K562 (cell line): ENCODE data around the gene MAN1A1. TPM values are rescaled to one million over a fixed set of nuclear protein-coding genes. Genes with fewer than 3 reads are reported as not detected.
A peak's percentile ranks its signal among the peaks of the same experiment; 100 is the strongest.

Experiments used
- ATAC-seq: fragments of 200-7000 bp; cut with Tn5 transposase; 3 replicates; pipeline ENCODE4 v1.9.1; 2020; ENCODE audit warnings: moderate library complexity
- BruUV-seq: library from RNA; stranded (reverse); fragments of 400-500 nt; replicated peaks from 2 replicates; lab custom pipeline; 2021; lab: Mats Ljungman, UMichigan
- CTCF ChIA-PET: fragments of 300-600 bp; formaldehyde crosslinking; extraction: SDS; loops from one replicate; lab custom pipeline; 2021; ENCODE audit warnings: low intra/inter-chr PET ratio; lab: Yijun Ruan, JAX
- POLR2A ChIA-PET: fragments of 300-600, 350-650 bp; sonication (Branson Sonifier 250); formaldehyde crosslinking; extraction: SDS; loops from one replicate; lab custom pipeline; 2021; ENCODE audit warnings: antibody characterized with exemption, inconsistent platforms; lab: Yijun Ruan, JAX
- DNase-seq, 4 experiments: peaks; one replicate each; pipeline versions ENCODE4 v3.0.0 to v3.0.0-alpha.2; 2011 to 2018; ENCODE audit warnings: low spot score in 3 of 4, mixed read lengths in 3 of 4; ENCODE audit errors: extremely low read depth in 1 of 4
- FAIRE-seq: peaks from 2 replicates; lab custom pipeline; 2011; peaks lifted over from hg19 to GRCh38; lab: Jason Lieb, UNC
- H2AFZ ChIP-seq: 2 replicates; pipeline ENCODE4 v1.6.0; 2011; ENCODE audit warnings: low read depth, low read length, control low read depth, inconsistent platforms
- H3K27ac ChIP-seq: fragments of 200-600 bp; 3 replicates; pipeline ENCODE4 v1.8.0; 2011; ENCODE audit warnings: low read depth, mild to moderate bottlenecking, control low read depth, inconsistent platforms, low read length, moderate library complexity, mixed read lengths; ENCODE audit errors: extremely low read depth
- H3K27me3 ChIP-seq, 2 experiments: fragments of 300-600 bp in 1 of 2; 2 replicates in 1 of 2; 3 replicates in 1 of 2; pipeline versions ENCODE4 v1.6.0 to v1.8.0; 2011; ENCODE audit warnings: inconsistent platforms in 2 of 2, low read length in 2 of 2, mild to moderate bottlenecking in 1 of 2, mixed read lengths in 1 of 2, moderate library complexity in 1 of 2; ENCODE audit not compliant: control insufficient read depth in 2 of 2, insufficient read depth in 2 of 2
- H3K36me3 ChIP-seq: fragments of 300-600 bp; 3 replicates; pipeline ENCODE4 v1.8.0; 2011; ENCODE audit warnings: mild to moderate bottlenecking, low read length, inconsistent platforms; ENCODE audit not compliant: control insufficient read depth, insufficient read depth
- H3K4me1 ChIP-seq, 2 experiments: fragments of 200-600 bp in 1 of 2; replicated peaks in 1 of 2; 2 replicates in 1 of 2; 3 replicates in 1 of 2; pipeline versions ENCODE4 v1.5.1 to v1.8.0; 2011; ENCODE audit warnings: inconsistent platforms in 2 of 2, low read length in 2 of 2, mild to moderate bottlenecking in 1 of 2, mixed read lengths in 1 of 2, moderate library complexity in 1 of 2; ENCODE audit not compliant: control insufficient read depth in 2 of 2, insufficient read depth in 2 of 2
- H3K4me2 ChIP-seq: 2 replicates; pipeline ENCODE4 v1.6.1; 2011; ENCODE audit warnings: low read length, control low read depth, inconsistent platforms, mixed read lengths; ENCODE audit not compliant: insufficient read depth
- H3K4me3 ChIP-seq: fragments of 200-600 bp; sonication (generic), shearing (Covaris generic); 2 replicates; pipeline ENCODE4 v1.5.1; 2016; ENCODE audit warnings: control low read depth, inconsistent platforms
- H3K79me2 ChIP-seq: fragments of 200-600 bp; 3 replicates; pipeline ENCODE4 v1.8.0; 2011; ENCODE audit warnings: low read length, inconsistent platforms; ENCODE audit not compliant: control insufficient read depth, insufficient read depth
- H3K9ac ChIP-seq, 2 experiments: 2 replicates each; pipeline versions ENCODE4 v1.6.0 to v1.6.1; 2011; ENCODE audit warnings: low read depth in 2 of 2, low read length in 2 of 2, control low read depth in 1 of 2, inconsistent platforms in 1 of 2, mild to moderate bottlenecking in 1 of 2, mixed read lengths in 1 of 2; ENCODE audit not compliant: insufficient read depth in 1 of 2
- H3K9me1 ChIP-seq: one replicate; pipeline ENCODE4 v1.6.0; 2011; ENCODE audit warnings: inconsistent platforms, mild to moderate bottlenecking, low read length, moderate library complexity; ENCODE audit not compliant: control insufficient read depth, insufficient read depth
- H3K9me3 ChIP-seq: replicated peaks from 2 replicates; pipeline ENCODE4 v1.5.1; 2011; ENCODE audit warnings: low read depth, low read length, inconsistent platforms; ENCODE audit not compliant: control insufficient read depth, insufficient read depth
- H4K20me1 ChIP-seq: replicated peaks from 2 replicates; pipeline ENCODE4 v1.6.1; 2011; ENCODE audit warnings: low read length, inconsistent platforms, mixed read lengths; ENCODE audit not compliant: control insufficient read depth, insufficient read depth
- ARID2 ChIP-seq: fragments of 450-650 bp; IDR thresholded peaks from 2 replicates; pipeline ENCODE4 v1.6.1; 2017; ENCODE audit warnings: antibody characterized with exemption, mild to moderate bottlenecking
- FOSL1 ChIP-seq: fragments of 200-800 bp; sonication (Bioruptor generic); conservative IDR thresholded peaks from 2 replicates; pipeline ENCODE4 v1.6.1; 2016; ENCODE audit warnings: missing genetic modification characterization, missing compliant biosample characterization
- FOXA1 ChIP-seq: fragments of 450-650 bp; IDR thresholded peaks from 2 replicates; pipeline ENCODE4 v1.6.1; 2016; ENCODE audit warnings: mild to moderate bottlenecking, borderline replicate concordance
- HBP1 ChIP-seq: fragments of 450-650 bp; formaldehyde crosslinking; IDR thresholded peaks from 2 replicates; pipeline ENCODE4 v1.4.0; 2022; ENCODE audit warnings: missing genetic modification characterization
- MAX ChIP-seq: sonication (generic); formaldehyde crosslinking; IDR thresholded peaks from 2 replicates; pipeline ENCODE4 v1.9.0; 2022; ENCODE audit warnings: mild to moderate bottlenecking, missing genetic modification reagents
- MYC ChIP-seq, 2 experiments: fragments of 250-450 bp in 1 of 2; sonication (Bioruptor Pico) in 1 of 2; IDR thresholded peaks; 2 replicates each; pipeline versions ENCODE4 v1.5.1 to v1.6.1; 2012 to 2021; ENCODE audit warnings: low read depth in 2 of 2, borderline replicate concordance in 1 of 2, improper control_type of control experiment in 1 of 2, low read length in 1 of 2, mild to moderate bottlenecking in 1 of 2, moderate library complexity in 1 of 2
- NCOA4 ChIP-seq: fragments of 450-650 bp; IDR thresholded peaks from 2 replicates; pipeline ENCODE4 v1.6.1; 2018; ENCODE audit warnings: mild to moderate bottlenecking; ENCODE audit not compliant: partially characterized antibody
- TFAP4 ChIP-seq: sonication (generic); formaldehyde crosslinking; IDR thresholded peaks from 2 replicates; pipeline ENCODE4 v1.8.0; 2022; ENCODE audit warnings: missing genetic modification reagents, mild to moderate bottlenecking, moderate library complexity, borderline replicate concordance
- ZNF277 ChIP-seq: fragments of 250-450 bp; sonication (Bioruptor Pico); IDR thresholded peaks from 2 replicates; pipeline ENCODE4 v1.8.0; 2022; ENCODE audit warnings: inconsistent platforms, mild to moderate bottlenecking, moderate library complexity, borderline replicate concordance
- WGBS: fragments of 100-300 bp; shearing (Covaris generic); methylation state at CpG from one replicate; pipeline ENCODE4 v1.1.6; 2016; ENCODE audit warnings: low coverage, mixed read lengths; ENCODE audit not compliant: insufficient coverage; ENCODE audit errors: missing lambda C conversion rate; 5-methylcytosine and 5-hydroxymethylcytosine counted together
- in situ Hi-C: fragments of 300-500 bp; cut with MboI; formaldehyde crosslinking; loops from 4 replicates; pipeline ENCODE4 v1.15.0; 2018; ENCODE audit warnings: inconsistent platforms, mixed read lengths
- intact Hi-C: fragments of 100-400 bp; cut with micrococcal nuclease; formaldehyde crosslinking; loops from 2 replicates; pipeline ENCODE4 v1.14.2; 2022
- polyA plus RNA-seq, 8 experiments: library from polyadenylated mRNA; depleted of rRNA in 4 of 8; stranded (reverse) in 5 of 8; unstranded in 3 of 8; fragments of >200 nt; fragmentation: Nextera tagmentation in 2 of 8; fragmentation: Illumina TruSeq in 1 of 8; extraction: Ambion mirVana in 2 of 8; extraction: Trizol in 1 of 8; gene quantifications; 2 replicates each; pipeline versions ENCODE4 v1.2.1 to v1.2.3, GENCODE V29; 2011 to 2014; ENCODE audit warnings: inconsistent platforms in 1 of 8, missing spikeins in 1 of 8
- total RNA-seq, 7 experiments: library from RNA; depleted of rRNA in 6 of 7; stranded (reverse); fragments of >200 nt in 6 of 7; fragmentation: Illumina TruSeq in 2 of 7; extraction: Trizol in 2 of 7; gene quantifications; 2 replicates each; pipeline versions ENCODE4 v1.2.1 to v1.2.3, GENCODE V29; 2011 to 2021; ENCODE audit warnings: low replicate concordance in 1 of 7

MAN1A1 gene
- total and polyA plus RNA-seq, 9 of the 15 experiments (the other 6 are each of a cell fraction or from before 2014, with no cell fraction given): 24.5 to 78.4 (median 59.7) TPM

- BruUV-seq: no TSS peak
- in situ Hi-C loops (no loop called here), intact Hi-C loops (no loop called here)
- CTCF ChIA-PET: no interaction called here
- Histone ChIP-seq H3K27ac (no peak overlapping the region), H3K4me2 (no peak overlapping the region), H3K9me3 (no peaks in the 10 kb centered on the region), H3K36me3 (no peaks in the 10 kb centered on the region), H3K4me1 (peaks cover 0 to 9% of the 10 kb centered on the region in 2 experiments; a peak in 4 of 5 replicates), H4K20me1 (no peaks in the 10 kb centered on the region), H3K27me3 (no peaks in the 10 kb centered on the region), H3K9ac (no peak overlapping the region; a peak in 1 of 4 replicates), H2AFZ (0 out of 2 replicates have a peak overlapping the region, but pooled peaks have one; percentile 3), H3K9me1 (no peaks in the 10 kb centered on the region), H3K4me3 (no peak overlapping the region), H3K79me2 (no peaks in the 10 kb centered on the region)
- WGBS: 49% methylated on average over 3 of the region's 4 CpGs
- POLR2A ChIA-PET: interaction anchor here (1.2 to 1.4 kb wide), 2 partner anchors 9 to 11 kb away, joined by 3 to 6 read pairs; no protein-coding TSS in a partner anchor
- FAIRE-seq: no peak
- no peak for ATAC-seq
- no peak for TF ChIP-seq MAX
- TF ChIP-seq TFAP4: peak; percentile 24; the same call in 1 of the 2 replicates
- no peak for DNase-seq
Measured at GRCh38 chr6:119161438-119161837, 188.1 kb downstream of the MAN1A1 start.

GRCh38 chr6:119160911-119161310, 188.7 kb downstream of the MAN1A1 start:
- CTCF ChIA-PET: no interaction called here
- WGBS: 50% methylated on average over 2 of the region's 2 CpGs
- in situ Hi-C loops (no loop called here), intact Hi-C loops (no loop called here)
- H3K9me3 ChIP-seq: no peaks in the 10 kb centered on the region
- H3K36me3 ChIP-seq: no peaks in the 10 kb centered on the region
- no peaks in the 10 kb centered on the region for H3K27me3 ChIP-seq
- ATAC-seq: no peak
- no peaks in the 10 kb centered on the region for H3K9me1 ChIP-seq
- peak; percentile 51 for FAIRE-seq
- no peaks in the 10 kb centered on the region for H3K79me2 ChIP-seq
- DNase-seq: no peak
- no peak overlapping the region for H3K9ac ChIP-seq
- H3K4me2 ChIP-seq: no peak overlapping the region
- no peak overlapping the region for H3K27ac ChIP-seq
- H3K4me3 ChIP-seq: no peak overlapping the region
- H3K4me1 ChIP-seq: peaks cover 0 to 4% of the 10 kb centered on the region in 2 experiments; a peak in 4 of 5 replicates
- 0 out of 2 replicates have a peak overlapping the region, but pooled peaks have one; percentile 3 for H2AFZ ChIP-seq
- POLR2A ChIA-PET: interaction anchor here (1.2 kb wide), 1 partner anchor 10 kb away, joined by 3 read pairs; no protein-coding TSS in a partner anchor
- H4K20me1 ChIP-seq: no peaks in the 10 kb centered on the region
- BruUV-seq: no TSS peak
- TF ChIP-seq NCOA4: no peak
- no peak for TF ChIP-seq FOXA1
- no peak for TF ChIP-seq FOSL1 (tag)
- no peak for TF ChIP-seq MYC (IDR thresholded peaks at IDR 0.05; ENCODE audit: low read depth, low read length)
- TF ChIP-seq MYC (CRISPR knock-in tag; IDR thresholded peaks at IDR 0.05; ENCODE audit: borderline replicate concordance, low read depth): no peak
- no peak for TF ChIP-seq ARID2
- no peak for TF ChIP-seq HBP1 (CRISPR knock-in tag)
- TF ChIP-seq ZNF277 (CRISPR knock-in tag): no peak
